Measurements from ENCODE around the gene MEX3B. TPM values are rescaled to one million over a fixed set of nuclear protein-coding genes. Genes with fewer than 3 reads are reported as not detected.
A peak's percentile ranks its signal among the peaks of the same experiment; 100 is the strongest.

MEX3B gene
- 1 to 10 TPM in 1 of 2 donors, under 1 TPM in 1; 0.68 to 5.6 TPM for total RNA-seq

- ATAC-seq (ENCODE audit: insufficient number of reproducible peaks, low FRiP score, low read depth) = peak; percentile 37
- peaks cover 5 to 16% of the 10 kb centered on the region in 2 donors for H3K4me1 ChIP-seq (ENCODE audit: control insufficient read depth in 1 of 2, low read depth in 2 of 2)
Observed at GRCh38 chr15:82045892-82046665, at the start of gene MEX3B. Gene MEX3B (minus strand): TSS chr15:82046018. CDS start chr15:82045705, 313 bp downstream.

GRCh38 chr15:82093774-82094211 lies 48.0 kb upstream of the MEX3B start:
- H3K4me1 ChIP-seq (ENCODE audit: control insufficient read depth in 1 of 2, low read depth in 2 of 2) = no peaks in the 10 kb centered on the region

More at GRCh38 chr15:82045892-82046665, at the start of gene MEX3B:
- Histone ChIP-seq H3K36me3 (no peaks in the 10 kb centered on the region), H3K27me3 (replicated peaks; ENCODE audit: insufficient read depth) (no peaks in the 10 kb centered on the region), H3K9me3 (no peaks in the 10 kb centered on the region), H3K27ac (peak within 1 kb of the TSS; percentile 75 to 94), H3K4me3 (peak within 1 kb of the TSS; percentile 96)
- peak; percentile 84 for DNase-seq (ENCODE audit: low spot score)
- TF ChIP-seq, protein P1, sequence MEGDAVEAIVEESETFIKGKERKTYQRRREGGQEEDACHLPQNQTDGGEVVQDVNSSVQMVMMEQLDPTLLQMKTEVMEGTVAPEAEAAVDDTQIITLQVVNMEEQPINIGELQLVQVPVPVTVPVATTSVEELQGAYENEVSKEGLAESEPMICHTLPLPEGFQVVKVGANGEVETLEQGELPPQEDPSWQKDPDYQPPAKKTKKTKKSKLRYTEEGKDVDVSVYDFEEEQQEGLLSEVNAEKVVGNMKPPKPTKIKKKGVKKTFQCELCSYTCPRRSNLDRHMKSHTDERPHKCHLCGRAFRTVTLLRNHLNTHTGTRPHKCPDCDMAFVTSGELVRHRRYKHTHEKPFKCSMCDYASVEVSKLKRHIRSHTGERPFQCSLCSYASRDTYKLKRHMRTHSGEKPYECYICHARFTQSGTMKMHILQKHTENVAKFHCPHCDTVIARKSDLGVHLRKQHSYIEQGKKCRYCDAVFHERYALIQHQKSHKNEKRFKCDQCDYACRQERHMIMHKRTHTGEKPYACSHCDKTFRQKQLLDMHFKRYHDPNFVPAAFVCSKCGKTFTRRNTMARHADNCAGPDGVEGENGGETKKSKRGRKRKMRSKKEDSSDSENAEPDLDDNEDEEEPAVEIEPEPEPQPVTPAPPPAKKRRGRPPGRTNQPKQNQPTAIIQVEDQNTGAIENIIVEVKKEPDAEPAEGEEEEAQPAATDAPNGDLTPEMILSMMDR (IDR thresholded peaks at IDR 0.05) = no peak

DNA sequence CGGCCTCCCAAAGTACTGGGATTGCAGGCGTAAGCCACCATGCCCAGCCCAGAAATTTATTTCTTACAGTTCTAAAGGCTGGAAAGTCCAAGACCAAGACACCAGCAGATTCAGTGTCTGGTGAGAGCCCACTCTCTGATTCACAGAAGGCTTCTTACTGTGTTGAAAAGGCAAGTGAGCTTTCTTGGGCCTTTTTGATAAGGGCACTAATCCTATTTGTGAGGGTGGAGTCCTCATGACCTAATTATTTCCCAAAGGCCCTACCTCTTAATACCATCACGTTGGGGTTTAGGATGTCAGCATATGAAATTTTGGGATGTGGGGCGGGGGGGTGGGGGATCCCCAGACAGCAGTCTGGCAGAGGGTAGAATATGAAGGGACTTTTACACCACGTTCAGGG lies 47.5 kb upstream of the MEX3B start:
- Histone ChIP-seq H3K36me3 (no peaks in the 10 kb centered on the region), H3K4me1 (ENCODE audit: control insufficient read depth in 1 of 2, low read depth in 2 of 2) (no peaks in the 10 kb centered on the region), H3K27me3 (replicated peaks; ENCODE audit: insufficient read depth) (no peaks in the 10 kb centered on the region), H3K4me3 (no peak overlapping the region), H3K27ac (no peak overlapping the region), H3K9me3 (peaks cover 3% of the 10 kb centered on the region)
- TF ChIP-seq, protein P1 (IDR thresholded peaks at IDR 0.05) = no peak
- no peak for DNase-seq (ENCODE audit: low spot score)
- ATAC-seq (ENCODE audit: insufficient number of reproducible peaks, low FRiP score, low read depth) = no peak

More at GRCh38 chr15:82093774-82094211, 48.0 kb upstream of the MEX3B start:
- H3K27ac ChIP-seq = no peak overlapping the region
- H3K4me3 ChIP-seq = no peak overlapping the region
- ATAC-seq (ENCODE audit: insufficient number of reproducible peaks, low FRiP score, low read depth) (no peak), DNase-seq (ENCODE audit: low spot score) (no peak)
- no peaks in the 10 kb centered on the region for H3K27me3 ChIP-seq (replicated peaks; ENCODE audit: insufficient read depth)
- peaks cover 3% of the 10 kb centered on the region for H3K9me3 ChIP-seq
- no peaks in the 10 kb centered on the region for H3K36me3 ChIP-seq
- TF ChIP-seq, protein P1 (IDR thresholded peaks at IDR 0.05) = no peak

DNA sequence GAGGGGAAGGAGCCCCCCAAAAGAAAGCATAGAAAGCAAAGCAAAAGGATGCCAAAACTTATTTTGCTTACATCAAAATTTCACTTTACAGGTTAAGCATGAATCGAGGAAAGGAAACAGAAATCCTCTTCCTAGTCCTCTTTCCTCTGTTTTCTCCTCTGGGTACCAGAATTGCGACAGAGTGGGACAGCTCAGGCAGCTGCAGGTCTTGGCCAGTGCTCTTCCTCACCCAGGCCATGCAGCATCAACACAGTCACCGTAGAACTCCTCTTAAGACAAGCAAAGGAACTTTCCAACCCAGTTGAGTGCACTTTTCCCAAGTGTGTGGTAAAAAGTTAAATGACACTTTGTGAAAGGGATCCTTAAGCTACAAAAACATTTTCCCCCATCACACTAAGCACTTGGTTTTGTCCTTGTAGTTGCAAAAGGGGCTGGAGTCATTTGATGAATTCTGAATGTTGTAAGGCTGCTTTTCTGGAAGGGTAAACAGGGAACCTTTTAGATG lies 45.9 kb upstream of the MEX3B start:
- H3K27ac ChIP-seq = no peak overlapping the region
- TF ChIP-seq, protein P1 (IDR thresholded peaks at IDR 0.05) = no peak
- DNase-seq (ENCODE audit: low spot score) (no peak), ATAC-seq (ENCODE audit: insufficient number of reproducible peaks, low FRiP score, low read depth) (no peak)
- H3K4me1 ChIP-seq (ENCODE audit: control insufficient read depth in 1 of 2, low read depth in 2 of 2) = no peaks in the 10 kb centered on the region
- no peak overlapping the region for H3K4me3 ChIP-seq
- no peaks in the 10 kb centered on the region for H3K36me3 ChIP-seq
- peaks cover 3% of the 10 kb centered on the region for H3K9me3 ChIP-seq
- H3K27me3 ChIP-seq (replicated peaks; ENCODE audit: insufficient read depth) = no peaks in the 10 kb centered on the region

- H3K36me3 ChIP-seq = no peaks in the 10 kb centered on the region
- no peaks in the 10 kb centered on the region for H3K4me1 ChIP-seq (ENCODE audit: control insufficient read depth in 1 of 2, low read depth in 2 of 2)
- DNase-seq (ENCODE audit: low spot score) (no peak), ATAC-seq (ENCODE audit: insufficient number of reproducible peaks, low FRiP score, low read depth) (no peak)
- no peak overlapping the region for H3K4me3 ChIP-seq
- TF ChIP-seq, protein P1 (IDR thresholded peaks at IDR 0.05) = no peak
- H3K27ac ChIP-seq = no peak overlapping the region
- no peaks in the 10 kb centered on the region for H3K9me3 ChIP-seq
- no peaks in the 10 kb centered on the region for H3K27me3 ChIP-seq (replicated peaks; ENCODE audit: insufficient read depth)
Observed at GRCh38 chr15:82086243-82086995, 40.6 kb upstream of the MEX3B start.

All from thoracic aorta (tissue), 2 donors.